ENCODE results near the gene CCDC188.

DNA sequence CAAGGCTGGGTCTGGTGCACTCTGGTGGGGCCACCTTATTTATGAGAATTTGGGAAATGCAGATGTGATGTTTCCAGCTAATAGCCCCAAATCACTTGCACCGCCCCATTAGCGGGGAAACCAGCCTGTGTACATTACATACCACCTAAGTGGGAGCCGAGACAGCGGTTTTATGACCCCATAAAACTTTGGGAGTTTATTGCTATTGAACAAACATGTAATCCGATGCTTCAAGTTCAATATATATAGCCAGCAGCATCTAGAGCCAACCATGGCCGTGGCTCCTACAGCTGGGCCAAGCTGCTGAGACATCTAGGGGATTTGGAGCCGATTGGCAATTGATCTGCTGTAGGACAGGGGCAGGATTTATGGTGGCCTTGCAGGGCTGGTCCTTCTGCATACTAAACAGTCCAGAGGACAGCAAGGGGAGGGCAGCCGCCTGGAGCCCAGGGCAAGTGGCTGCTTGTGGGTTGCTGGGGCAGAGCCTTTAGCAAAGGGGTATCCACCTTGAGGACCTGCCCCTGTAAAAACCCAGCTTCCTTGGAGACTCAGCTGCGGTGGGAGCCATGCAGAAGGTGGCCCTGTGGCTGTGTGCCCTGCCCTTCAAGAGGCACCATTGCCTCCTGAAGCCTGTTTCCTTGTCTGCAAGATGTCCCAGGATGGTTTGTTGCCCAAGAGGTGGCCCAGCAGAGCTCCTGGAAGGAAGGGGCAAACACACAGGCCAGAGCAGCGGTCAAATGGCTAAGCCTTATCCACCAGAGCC, 47.9 kb upstream of the CCDC188 start:
- TF ChIP-seq, protein P1, sequence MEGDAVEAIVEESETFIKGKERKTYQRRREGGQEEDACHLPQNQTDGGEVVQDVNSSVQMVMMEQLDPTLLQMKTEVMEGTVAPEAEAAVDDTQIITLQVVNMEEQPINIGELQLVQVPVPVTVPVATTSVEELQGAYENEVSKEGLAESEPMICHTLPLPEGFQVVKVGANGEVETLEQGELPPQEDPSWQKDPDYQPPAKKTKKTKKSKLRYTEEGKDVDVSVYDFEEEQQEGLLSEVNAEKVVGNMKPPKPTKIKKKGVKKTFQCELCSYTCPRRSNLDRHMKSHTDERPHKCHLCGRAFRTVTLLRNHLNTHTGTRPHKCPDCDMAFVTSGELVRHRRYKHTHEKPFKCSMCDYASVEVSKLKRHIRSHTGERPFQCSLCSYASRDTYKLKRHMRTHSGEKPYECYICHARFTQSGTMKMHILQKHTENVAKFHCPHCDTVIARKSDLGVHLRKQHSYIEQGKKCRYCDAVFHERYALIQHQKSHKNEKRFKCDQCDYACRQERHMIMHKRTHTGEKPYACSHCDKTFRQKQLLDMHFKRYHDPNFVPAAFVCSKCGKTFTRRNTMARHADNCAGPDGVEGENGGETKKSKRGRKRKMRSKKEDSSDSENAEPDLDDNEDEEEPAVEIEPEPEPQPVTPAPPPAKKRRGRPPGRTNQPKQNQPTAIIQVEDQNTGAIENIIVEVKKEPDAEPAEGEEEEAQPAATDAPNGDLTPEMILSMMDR (IDR thresholded peaks at IDR 0.05): no peak
- TF ChIP-seq POLR2A (IDR thresholded peaks at IDR 0.05): no peak

All from right lobe of liver (tissue), 4 donors.